ENCODE data around the gene MYO5A.
"Not testable (repeated sequence)": the region's sequence is repeated elsewhere in the genome, so short reads cannot be mapped to it uniquely, and the experiment has no call there.

The MYO5A gene

DNA sequence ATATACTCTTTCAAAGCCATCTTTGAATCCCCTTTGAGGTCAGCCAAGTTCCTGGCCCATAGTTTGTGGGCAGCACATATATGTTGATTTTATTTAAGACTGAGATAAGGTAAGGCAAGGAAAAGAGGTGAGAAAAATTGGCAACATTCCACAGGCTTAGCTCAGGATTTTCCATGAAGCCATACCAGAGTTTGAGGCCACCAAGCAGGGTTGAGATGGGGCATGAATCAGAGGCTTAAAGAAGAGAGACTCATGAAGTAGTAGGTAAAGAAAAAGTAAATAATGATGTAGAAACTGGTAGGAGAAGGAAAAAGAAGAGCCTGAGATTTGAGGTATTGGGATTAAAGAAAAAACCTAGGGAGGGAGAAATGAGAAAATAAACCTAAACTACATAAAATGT lies 89.2 kb downstream of the MYO5A start:
- no peak for TF ChIP-seq FOXM1 (IDR thresholded peaks at IDR 0.05; ENCODE audit: borderline replicate concordance)
- no peak for TF ChIP-seq SP1 (IDR thresholded peaks at IDR 0.05)
- no peak for TF ChIP-seq CTBP1 (IDR thresholded peaks at IDR 0.05; ENCODE audit: borderline replicate concordance)
- TF ChIP-seq PKNOX1 (IDR thresholded peaks at IDR 0.05), result no peak
- TF ChIP-seq NFRKB (IDR thresholded peaks at IDR 0.05), result no peak
- no peak for TF ChIP-seq ARNT (IDR thresholded peaks at IDR 0.05)
- TF ChIP-seq L3MBTL2 (conservative IDR thresholded peaks at IDR 0.05), result no peak
- no peak for TF ChIP-seq LEF1 (IDR thresholded peaks at IDR 0.05; ENCODE audit: borderline replicate concordance)
- no peak for DNase-seq (ENCODE audit: extremely low spot score)
- ChIA-PET POLR2A (no interaction called here), CTCF (no interaction called here)

DNA sequence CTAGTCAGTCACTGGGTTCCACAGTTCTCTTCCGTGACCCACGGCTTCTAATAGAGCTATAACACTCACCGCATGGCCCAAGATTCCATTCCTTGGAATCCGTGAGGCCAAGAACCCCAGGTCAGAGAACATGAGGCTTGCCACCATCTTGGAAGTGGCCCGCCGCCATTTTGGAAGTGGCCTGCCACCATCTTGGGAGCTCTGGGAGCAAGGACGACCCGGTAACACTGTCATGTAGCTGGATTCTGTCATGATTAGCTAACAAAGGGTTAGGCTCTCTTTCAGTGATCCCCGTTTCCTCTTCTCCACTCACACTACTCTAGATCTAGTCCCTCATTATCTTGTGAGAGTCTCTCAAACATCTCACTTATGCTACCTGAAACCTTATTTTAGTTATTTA lies 89.6 kb downstream of the MYO5A start:
- POLR2A ChIA-PET; CTCF ChIA-PET; DNase-seq (ENCODE audit: extremely low spot score): not testable (repeated sequence)

DNA sequence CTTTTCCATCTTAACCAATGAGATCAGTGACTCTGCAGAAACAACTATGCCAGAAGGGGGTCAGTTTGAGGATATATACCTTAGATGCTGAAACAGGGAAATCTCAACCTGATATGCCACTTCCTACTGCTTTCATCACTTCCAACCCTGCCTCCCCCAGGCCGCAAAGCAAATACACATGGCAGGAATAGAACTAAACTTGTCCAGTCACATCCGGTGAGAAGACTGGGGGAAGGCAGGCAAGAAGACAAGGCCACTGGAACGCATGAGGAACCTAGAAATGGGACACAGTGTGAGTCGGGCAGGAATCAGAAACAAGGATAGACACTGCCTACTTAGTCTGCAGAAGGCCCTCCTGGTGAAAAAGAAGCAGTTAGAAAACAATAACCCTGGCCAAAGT lies 90.6 kb downstream of the MYO5A start:
- DNase-seq (ENCODE audit: extremely low spot score), result no peak
- CTCF ChIA-PET, result no interaction called here
- POLR2A ChIA-PET, result interaction anchor here (0.6 kb wide), 1 partner anchor 21 kb away, joined by 4 read pairs; no protein-coding TSS in a partner anchor
- TF ChIP-seq L3MBTL2 (conservative IDR thresholded peaks at IDR 0.05), result no peak
- TF ChIP-seq NFRKB (IDR thresholded peaks at IDR 0.05), result no peak
- no peak for TF ChIP-seq SP1 (IDR thresholded peaks at IDR 0.05)
- no peak for TF ChIP-seq ZNF384 (IDR thresholded peaks at IDR 0.05)
- TF ChIP-seq PKNOX1 (IDR thresholded peaks at IDR 0.05), result no peak
- TF ChIP-seq ARNT (IDR thresholded peaks at IDR 0.05), result no peak
- TF ChIP-seq LEF1 (IDR thresholded peaks at IDR 0.05; ENCODE audit: borderline replicate concordance), result no peak
- no peak for TF ChIP-seq CTBP1 (IDR thresholded peaks at IDR 0.05; ENCODE audit: borderline replicate concordance)
- no peak for TF ChIP-seq SUZ12 (IDR thresholded peaks at IDR 0.05)
- TF ChIP-seq FOXM1 (IDR thresholded peaks at IDR 0.05; ENCODE audit: borderline replicate concordance), result no peak
- TF ChIP-seq TARDBP (IDR thresholded peaks at IDR 0.05), result no peak
- TF ChIP-seq HDGF (IDR thresholded peaks at IDR 0.05; ENCODE audit: borderline replicate concordance), result no peak

GRCh38 chr15:52437646-52438045 lies 91.0 kb downstream of the MYO5A start:
- CTCF ChIA-PET, result no interaction called here
- POLR2A ChIA-PET, result interaction anchor here (0.6 kb wide), 1 partner anchor 21 kb away, joined by 4 read pairs; no protein-coding TSS in a partner anchor

DNA sequence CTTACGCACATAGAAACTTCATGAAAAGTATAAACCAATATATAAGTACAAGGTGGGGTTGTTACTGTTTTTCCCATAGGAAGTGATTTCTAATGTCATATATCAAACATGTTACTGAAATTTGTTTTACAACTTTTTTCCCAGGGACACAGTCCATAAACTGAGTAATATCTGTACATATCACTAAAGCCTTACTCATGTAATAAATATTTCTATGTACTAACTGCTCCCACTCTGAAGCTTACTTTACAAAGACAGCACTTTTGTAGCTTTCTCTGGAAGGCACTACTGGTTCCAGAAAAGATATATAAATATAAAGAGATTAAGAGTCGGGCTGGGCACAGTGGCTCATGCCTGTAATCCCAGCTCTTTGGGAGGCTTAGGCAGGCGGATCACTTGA lies 91.7 kb downstream of the MYO5A start:
- ChIA-PET POLR2A (no interaction called here), CTCF (no interaction called here)
- DNase-seq (ENCODE audit: extremely low spot score), result no peak
- no peak for TF ChIP-seq FOXA1 (IDR thresholded peaks at IDR 0.05)
- TF ChIP-seq PKNOX1 (IDR thresholded peaks at IDR 0.05), result no peak
- TF ChIP-seq FOXM1 (IDR thresholded peaks at IDR 0.05; ENCODE audit: borderline replicate concordance), result no peak
- TF ChIP-seq CTBP1 (IDR thresholded peaks at IDR 0.05; ENCODE audit: borderline replicate concordance), result no peak
- TF ChIP-seq L3MBTL2 (conservative IDR thresholded peaks at IDR 0.05), result no peak
- TF ChIP-seq SP1 (IDR thresholded peaks at IDR 0.05), result no peak
- TF ChIP-seq FOXK2 (IDR thresholded peaks at IDR 0.05), result no peak
- no peak for TF ChIP-seq ARNT (IDR thresholded peaks at IDR 0.05)
- no peak for TF ChIP-seq NFRKB (IDR thresholded peaks at IDR 0.05)
- no peak for TF ChIP-seq SUZ12 (IDR thresholded peaks at IDR 0.05)
- TF ChIP-seq ZNF384 (IDR thresholded peaks at IDR 0.05), result no peak

More at GRCh38 chr15:52437646-52438045, 91.0 kb downstream of the MYO5A start:
- TF ChIP-seq ZNF384 (IDR thresholded peaks at IDR 0.05), result no peak
- TF ChIP-seq ELF4 (IDR thresholded peaks at IDR 0.05), result no peak
- no peak for TF ChIP-seq LEF1 (IDR thresholded peaks at IDR 0.05; ENCODE audit: borderline replicate concordance)
- TF ChIP-seq FOXA1 (IDR thresholded peaks at IDR 0.05), result no peak
- no peak for DNase-seq (ENCODE audit: extremely low spot score)

DNA sequence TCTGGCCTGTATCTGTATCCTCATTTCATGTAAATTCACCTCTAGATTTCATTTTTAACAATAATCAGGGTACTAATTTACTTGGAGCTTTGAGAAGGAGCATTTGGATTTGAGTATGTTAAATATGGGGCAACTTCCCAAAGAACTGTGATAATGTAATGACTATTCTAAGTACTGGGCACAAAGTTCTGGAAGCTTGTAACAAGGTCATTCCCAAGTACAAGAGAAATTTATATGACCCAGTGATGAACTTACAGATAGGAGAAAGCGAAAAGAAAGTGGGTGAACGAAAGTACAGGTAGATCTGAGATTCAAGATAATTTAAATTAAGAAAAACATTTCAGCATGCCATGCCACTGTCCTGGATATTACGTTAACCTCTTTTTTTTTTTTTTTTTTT lies 93.8 kb downstream of the MYO5A start:
- DNase-seq (ENCODE audit: extremely low spot score), result no peak
- ChIA-PET CTCF (no interaction called here), POLR2A (no interaction called here)
- no peak for TF ChIP-seq TARDBP (IDR thresholded peaks at IDR 0.05)
- TF ChIP-seq FOXA1 (IDR thresholded peaks at IDR 0.05), result no peak
- no peak for TF ChIP-seq ARNT (IDR thresholded peaks at IDR 0.05)

DNA sequence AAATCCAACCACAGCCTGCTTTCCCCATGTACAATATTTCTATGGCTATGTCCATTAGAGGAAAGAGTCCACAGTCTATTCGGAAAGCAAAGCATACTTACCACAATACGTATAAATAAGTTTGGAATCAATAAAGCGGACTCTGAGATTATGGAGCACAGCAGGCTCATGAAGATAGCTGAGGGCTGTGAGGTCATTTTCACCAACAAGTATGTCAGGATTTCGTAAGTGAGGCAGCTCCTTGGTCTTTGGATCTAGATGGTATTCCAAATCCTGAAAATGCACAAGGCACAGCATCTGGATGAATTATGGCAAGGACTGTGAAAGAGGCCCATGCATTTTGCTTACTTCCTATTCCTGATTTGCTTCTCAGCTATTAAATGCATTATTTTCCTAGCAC lies 100.4 kb downstream of the MYO5A start:
- DNase-seq (ENCODE audit: extremely low spot score), result no peak
- TF ChIP-seq ELF4 (IDR thresholded peaks at IDR 0.05) (no peak), SUZ12 (IDR thresholded peaks at IDR 0.05) (no peak), PKNOX1 (IDR thresholded peaks at IDR 0.05) (no peak), FOXA1 (IDR thresholded peaks at IDR 0.05) (no peak), TARDBP (IDR thresholded peaks at IDR 0.05) (no peak), L3MBTL2 (conservative IDR thresholded peaks at IDR 0.05) (no peak)
- ChIA-PET CTCF (interaction anchor here (0.6 to 0.7 kb wide), 2 partner anchors 60 to 306 kb away, joined by 3 read pairs; no protein-coding TSS in a partner anchor), POLR2A (no interaction called here)
